Measurements from ENCODE around the gene CYP26A1.

GRCh38 chr10:93060887-93061593, 12.7 kb upstream of the CYP26A1 start:
- TF ChIP-seq YY1 (IDR thresholded peaks at IDR 0.05; ENCODE audit: insufficient read depth, insufficient read length): no peak
- TF ChIP-seq ZNF274 (IDR thresholded peaks at IDR 0.05; ENCODE audit: low read depth, low read length): no peak
- TF ChIP-seq SUZ12 (IDR thresholded peaks at IDR 0.05; ENCODE audit: extremely low read depth, insufficient read depth, insufficient read length): no peak
